ENCODE results near the gene TNS1. TPM values are rescaled to one million over a fixed set of nuclear protein-coding genes. Genes with fewer than 3 reads are reported as not detected.

The TNS1 gene
- total RNA-seq, 1 experiment from 2014 or later = 0.49 TPM

GRCh38 chr2:218039171-218039570, 36.4 kb upstream of the TNS1 start:
- H3K4me3 ChIP-seq (ENCODE audit: low read depth in 2 of 2, low read length in 2 of 2) = no peak overlapping the region
- POLR2A ChIA-PET = no interaction called here
- H3K4me1 ChIP-seq (ENCODE audit: control insufficient read depth, insufficient read depth, low read length) = no peaks in the 10 kb centered on the region; the same call in 1 of the 2 replicates
- ATAC-seq (no peak), DNase-seq (ENCODE audit: low read depth, low spot score) (no peak)
- intact Hi-C loops (cut with micrococcal nuclease; ENCODE audit: unreplicated experiment) (no loop called here), in situ Hi-C loops (cut with HindIII; ENCODE audit: low pct_unique_long_range_greater_than_20kb, low sequenced_read_pairs) (no loop called here)
- H3K36me3 ChIP-seq (ENCODE audit: control insufficient read depth, insufficient read depth, low read length) = no peaks in the 10 kb centered on the region
- TF ChIP-seq REST (IDR thresholded peaks at IDR 0.05; ENCODE audit: insufficient read depth in 1 of 2, low read depth in 2 of 2, low read length in 1 of 2) (no peak), TCF7L2 (IDR thresholded peaks at IDR 0.05; ENCODE audit: low read depth, low read length) (no peak), POLR2AphosphoS5 (IDR thresholded peaks at IDR 0.05; ENCODE audit: low read depth, low read length) (no peak), CTCF (IDR thresholded peaks at IDR 0.05) (no peak), SIN3A (IDR thresholded peaks at IDR 0.05; ENCODE audit: borderline replicate concordance, insufficient read depth, low read depth, low read length) (no peak)
- no peaks in the 10 kb centered on the region for H3K9me3 ChIP-seq (ENCODE audit: control insufficient read depth, insufficient read depth, low read depth, low read length)
- peaks cover 16% of the 10 kb centered on the region for H3K27me3 ChIP-seq (ENCODE audit: control insufficient read depth, insufficient read depth, low read length)
- no peak overlapping the region for H3K27ac ChIP-seq (ENCODE audit: low read length)
- CTCF ChIA-PET = no interaction called here
- BruUV-seq (replicated peaks) = no TSS peak

GRCh38 chr2:218036371-218036770, 33.6 kb upstream of the TNS1 start:
- CTCF ChIA-PET = no interaction called here
- no peaks in the 10 kb centered on the region for H3K36me3 ChIP-seq (ENCODE audit: control insufficient read depth, insufficient read depth, low read length)
- ATAC-seq (no peak), DNase-seq (ENCODE audit: low read depth, low spot score) (no peak)
- H3K27me3 ChIP-seq (ENCODE audit: control insufficient read depth, insufficient read depth, low read length) = peaks cover 16% of the 10 kb centered on the region
- H3K9me3 ChIP-seq (ENCODE audit: control insufficient read depth, insufficient read depth, low read depth, low read length) = no peaks in the 10 kb centered on the region
- intact Hi-C loops (cut with micrococcal nuclease; ENCODE audit: unreplicated experiment) (no loop called here), in situ Hi-C loops (cut with HindIII; ENCODE audit: low pct_unique_long_range_greater_than_20kb, low sequenced_read_pairs) (no loop called here)
- no peaks in the 10 kb centered on the region; the same call in 1 of the 2 replicates for H3K4me1 ChIP-seq (ENCODE audit: control insufficient read depth, insufficient read depth, low read length)
- BruUV-seq (replicated peaks) = no TSS peak
- H3K27ac ChIP-seq (ENCODE audit: low read length) = no peak overlapping the region
- TF ChIP-seq CTCF (IDR thresholded peaks at IDR 0.05) (peak; percentile 22), SIN3A (IDR thresholded peaks at IDR 0.05; ENCODE audit: borderline replicate concordance, insufficient read depth, low read depth, low read length) (no peak)
- no peak overlapping the region for H3K4me3 ChIP-seq (ENCODE audit: low read depth in 2 of 2, low read length in 2 of 2)
- POLR2A ChIA-PET = no interaction called here

All from Panc1 (cell line).